ENCODE results near the gene EDIL3.
A peak's percentile ranks its signal among the peaks of the same experiment; 100 is the strongest.

EDIL3 gene

DNA sequence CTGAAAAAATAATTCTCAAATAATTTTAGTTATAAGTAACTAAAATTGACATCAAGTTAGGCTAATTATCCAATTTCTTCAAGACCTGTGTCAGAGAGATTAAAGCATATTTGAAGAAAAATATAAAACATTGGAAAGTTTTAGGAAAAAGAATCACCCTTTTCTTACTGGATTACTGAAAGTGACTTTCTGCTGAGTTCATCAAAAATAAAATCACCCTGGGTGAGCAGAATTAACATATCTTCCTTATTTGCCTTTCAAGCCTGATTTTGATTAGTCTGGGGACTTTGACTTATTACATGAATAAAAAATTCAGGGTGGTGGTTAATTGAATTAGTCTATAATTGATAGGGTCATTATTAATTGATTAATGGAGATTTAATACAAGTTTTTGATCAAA lies 411.8 kb downstream of the EDIL3 start:
- no peak overlapping the region for H3K23ac ChIP-seq (ENCODE audit: low read depth, low read length, poor library complexity)
- no peaks in the 10 kb centered on the region for H3K79me1 ChIP-seq (ENCODE audit: low read depth, low read length)
- H3K27me3 ChIP-seq (ENCODE audit: control insufficient read depth in 3 of 3, insufficient read depth in 3 of 3, low read depth in 1 of 3, low read length in 3 of 3) = no peaks in the 10 kb centered on the region
- H3K4me2 ChIP-seq (ENCODE audit: insufficient read depth, low read length, poor library complexity, severe bottlenecking) = no peak overlapping the region
- no peak overlapping the region for H3K14ac ChIP-seq (ENCODE audit: low read length)
- H2BK12ac ChIP-seq (ENCODE audit: low read length) = no peak overlapping the region
- peaks cover 0 to 6% of the 10 kb centered on the region in 2 donors for H3K4me1 ChIP-seq (ENCODE audit: control insufficient read depth in 2 of 2, insufficient read depth in 1 of 2, low read depth in 1 of 2, low read length in 2 of 2)
- no peaks in the 10 kb centered on the region for H3K36me3 ChIP-seq (replicated peaks in 1 of 2; ENCODE audit: control insufficient read depth in 2 of 2, insufficient read depth in 2 of 2, low read length in 2 of 2)
- H3K18ac ChIP-seq (ENCODE audit: low read length) = no peak overlapping the region
- H2AFZ ChIP-seq (ENCODE audit: low read length) = no peak overlapping the region
- H2BK120ac ChIP-seq (ENCODE audit: low read depth, low read length) = no peak overlapping the region
- DNase-seq (ENCODE audit: low spot score) = no peak
- no peak overlapping the region for H3K4ac ChIP-seq (ENCODE audit: low read length)
- no peak overlapping the region for H3K9ac ChIP-seq (ENCODE audit: low read depth, low read length, poor library complexity)
- no peak overlapping the region for H2BK15ac ChIP-seq (ENCODE audit: low read length)
- H3K4me3 ChIP-seq (ENCODE audit: low read length in 2 of 2) = no peak overlapping the region
- no peak overlapping the region for H2BK5ac ChIP-seq (ENCODE audit: low read length)
- no peak overlapping the region for H3K27ac ChIP-seq (replicated peaks; ENCODE audit: low read length)
- no peak overlapping the region for H2AK5ac ChIP-seq (ENCODE audit: low read depth, low read length)
- H4K91ac ChIP-seq (ENCODE audit: low read depth, low read length, poor library complexity) = no peak overlapping the region
- no peak overlapping the region for H4K8ac ChIP-seq (ENCODE audit: low read depth, low read length)
- H3K9me3 ChIP-seq (replicated peaks in 1 of 2; ENCODE audit: control insufficient read depth in 2 of 2, insufficient read depth in 1 of 2, low read depth in 1 of 2, low read length in 2 of 2) = no peaks in the 10 kb centered on the region

DNA sequence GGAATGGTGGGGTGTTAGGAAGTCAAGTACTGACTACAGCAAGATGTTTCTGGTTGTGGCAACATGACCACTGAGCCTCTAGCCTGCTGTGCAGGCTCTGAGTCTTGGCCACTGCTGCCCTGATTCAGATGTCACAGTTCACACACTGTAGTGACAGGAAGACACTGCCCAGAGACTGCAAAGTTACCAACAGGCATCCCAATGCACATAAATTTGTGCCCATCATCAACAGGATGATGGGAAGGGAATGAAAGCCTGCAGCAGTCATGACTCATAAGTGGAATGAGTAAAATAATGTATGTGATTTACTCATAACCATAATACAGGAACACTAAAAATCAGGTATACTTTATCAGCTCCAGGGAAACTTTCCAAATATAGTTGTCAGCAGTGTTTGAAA lies 412.4 kb downstream of the EDIL3 start:
- H3K18ac ChIP-seq (ENCODE audit: low read length) = no peak overlapping the region
- H2BK15ac ChIP-seq (ENCODE audit: low read length) = no peak overlapping the region
- H4K91ac ChIP-seq (ENCODE audit: low read depth, low read length, poor library complexity) = no peak overlapping the region
- no peak overlapping the region for H3K4me3 ChIP-seq (ENCODE audit: low read length in 2 of 2)
- no peak overlapping the region for H3K4ac ChIP-seq (ENCODE audit: low read length)
- no peak overlapping the region for H3K27ac ChIP-seq (replicated peaks; ENCODE audit: low read length)
- no peaks in the 10 kb centered on the region for H3K36me3 ChIP-seq (replicated peaks in 1 of 2; ENCODE audit: control insufficient read depth in 2 of 2, insufficient read depth in 2 of 2, low read length in 2 of 2)
- no peak for DNase-seq (ENCODE audit: low spot score)
- peak overlapping the region; percentile 26 for H2AFZ ChIP-seq (ENCODE audit: low read length)
- no peak overlapping the region for H4K8ac ChIP-seq (ENCODE audit: low read depth, low read length)
- no peaks in the 10 kb centered on the region for H3K27me3 ChIP-seq (ENCODE audit: control insufficient read depth in 3 of 3, insufficient read depth in 3 of 3, low read depth in 1 of 3, low read length in 3 of 3)
- no peak overlapping the region for H3K9ac ChIP-seq (ENCODE audit: low read depth, low read length, poor library complexity)
- no peak overlapping the region for H2AK5ac ChIP-seq (ENCODE audit: low read depth, low read length)
- H3K4me2 ChIP-seq (ENCODE audit: insufficient read depth, low read length, poor library complexity, severe bottlenecking) = no peak overlapping the region
- H2BK120ac ChIP-seq (ENCODE audit: low read depth, low read length) = no peak overlapping the region
- peaks cover 0 to 6% of the 10 kb centered on the region in 2 donors for H3K4me1 ChIP-seq (ENCODE audit: control insufficient read depth in 2 of 2, insufficient read depth in 1 of 2, low read depth in 1 of 2, low read length in 2 of 2)
- H3K23ac ChIP-seq (ENCODE audit: low read depth, low read length, poor library complexity) = no peak overlapping the region
- H3K79me1 ChIP-seq (ENCODE audit: low read depth, low read length) = no peaks in the 10 kb centered on the region
- H3K9me3 ChIP-seq (replicated peaks in 1 of 2; ENCODE audit: control insufficient read depth in 2 of 2, insufficient read depth in 1 of 2, low read depth in 1 of 2, low read length in 2 of 2) = no peaks in the 10 kb centered on the region
- no peak overlapping the region for H2BK12ac ChIP-seq (ENCODE audit: low read length)
- no peak overlapping the region for H3K14ac ChIP-seq (ENCODE audit: low read length)
- H2BK5ac ChIP-seq (ENCODE audit: low read length) = no peak overlapping the region

DNA sequence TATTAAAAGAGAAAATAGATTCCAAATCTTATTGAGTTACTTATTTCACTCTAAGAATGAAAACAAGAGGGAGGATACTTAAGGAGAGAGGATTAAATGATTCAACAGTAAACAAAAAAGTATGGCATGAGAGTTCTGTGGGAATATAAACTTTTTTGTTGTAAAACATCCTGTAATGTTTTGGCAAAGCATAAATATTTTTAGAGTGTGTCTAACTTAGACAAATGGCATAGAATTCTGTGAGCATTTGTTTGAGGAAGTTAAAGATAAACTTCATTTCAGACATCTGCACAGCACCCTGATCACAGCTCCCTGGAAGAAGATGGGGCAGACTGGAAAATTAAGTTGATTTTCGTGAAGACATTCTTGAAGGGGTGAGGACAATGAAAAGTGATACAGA lies 417.3 kb downstream of the EDIL3 start:
- no peak overlapping the region for H3K14ac ChIP-seq (ENCODE audit: low read length)
- no peak overlapping the region for H2AK5ac ChIP-seq (ENCODE audit: low read depth, low read length)
- no peaks in the 10 kb centered on the region for H3K79me1 ChIP-seq (ENCODE audit: low read depth, low read length)
- no peaks in the 10 kb centered on the region for H3K9me3 ChIP-seq (replicated peaks in 1 of 2; ENCODE audit: control insufficient read depth in 2 of 2, insufficient read depth in 1 of 2, low read depth in 1 of 2, low read length in 2 of 2)
- no CpG with 5 or more reads among the region's 1 CpG for WGBS, 2 donors (ENCODE audit: extremely low coverage in 2 of 2, insufficient read length in 2 of 2, insufficient replicate concordance in 1 of 2)
- peaks cover 0 to 3% of the 10 kb centered on the region in 2 donors for H3K4me1 ChIP-seq (ENCODE audit: control insufficient read depth in 2 of 2, insufficient read depth in 1 of 2, low read depth in 1 of 2, low read length in 2 of 2)
- H2BK5ac ChIP-seq (ENCODE audit: low read length) = no peak overlapping the region
- H2BK15ac ChIP-seq (ENCODE audit: low read length) = no peak overlapping the region
- H3K9ac ChIP-seq (ENCODE audit: low read depth, low read length, poor library complexity) = no peak overlapping the region
- no peak for DNase-seq (ENCODE audit: low spot score)
- H3K4me3 ChIP-seq (ENCODE audit: low read length in 2 of 2) = no peak overlapping the region
- H3K23ac ChIP-seq (ENCODE audit: low read depth, low read length, poor library complexity) = no peak overlapping the region
- H3K18ac ChIP-seq (ENCODE audit: low read length) = no peak overlapping the region
- no peak overlapping the region for H4K8ac ChIP-seq (ENCODE audit: low read depth, low read length)
- no peak overlapping the region for H2BK120ac ChIP-seq (ENCODE audit: low read depth, low read length)
- H4K91ac ChIP-seq (ENCODE audit: low read depth, low read length, poor library complexity) = no peak overlapping the region
- H2BK12ac ChIP-seq (ENCODE audit: low read length) = no peak overlapping the region
- H3K4me2 ChIP-seq (ENCODE audit: insufficient read depth, low read length, poor library complexity, severe bottlenecking) = no peak overlapping the region
- no peak overlapping the region for H3K4ac ChIP-seq (ENCODE audit: low read length)
- H2AFZ ChIP-seq (ENCODE audit: low read length) = no peak overlapping the region
- H3K27ac ChIP-seq (replicated peaks; ENCODE audit: low read length) = no peak overlapping the region
- peaks cover 0 to 3% (median 0%) of the 10 kb centered on the region in 3 experiments for H3K27me3 ChIP-seq (ENCODE audit: control insufficient read depth in 3 of 3, insufficient read depth in 3 of 3, low read depth in 1 of 3, low read length in 3 of 3)
- no peaks in the 10 kb centered on the region for H3K36me3 ChIP-seq (replicated peaks in 1 of 2; ENCODE audit: control insufficient read depth in 2 of 2, insufficient read depth in 2 of 2, low read length in 2 of 2)

DNA sequence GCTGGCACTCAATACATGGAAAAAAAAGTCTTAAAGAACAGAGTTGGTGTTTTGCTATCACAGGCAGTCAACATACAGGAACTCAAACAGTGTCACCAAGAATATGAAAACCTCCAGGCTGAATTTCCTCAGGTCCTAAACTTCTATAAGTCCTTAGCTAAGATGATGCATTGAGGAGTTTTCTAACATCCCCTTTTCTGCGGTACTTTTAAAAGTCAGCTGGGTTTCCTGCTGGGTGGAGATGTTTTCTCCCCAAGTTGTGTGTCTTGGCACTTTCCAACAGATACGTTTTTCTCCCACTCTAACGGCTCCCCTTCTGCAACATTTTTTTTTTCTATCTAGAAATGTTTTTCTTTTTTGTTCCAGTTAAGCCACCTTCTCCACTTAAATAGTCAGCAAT lies 419.2 kb downstream of the EDIL3 start:
- Histone ChIP-seq H2BK15ac (ENCODE audit: low read length) (no peak overlapping the region), H2BK12ac (ENCODE audit: low read length) (no peak overlapping the region), H3K36me3 (replicated peaks in 1 of 2; ENCODE audit: control insufficient read depth in 2 of 2, insufficient read depth in 2 of 2, low read length in 2 of 2) (no peaks in the 10 kb centered on the region), H3K23ac (ENCODE audit: low read depth, low read length, poor library complexity) (no peak overlapping the region), H2BK120ac (ENCODE audit: low read depth, low read length) (no peak overlapping the region), H3K9me3 (replicated peaks in 1 of 2; ENCODE audit: control insufficient read depth in 2 of 2, insufficient read depth in 1 of 2, low read depth in 1 of 2, low read length in 2 of 2) (no peaks in the 10 kb centered on the region), H3K79me1 (ENCODE audit: low read depth, low read length) (no peaks in the 10 kb centered on the region), H3K4me2 (ENCODE audit: insufficient read depth, low read length, poor library complexity, severe bottlenecking) (no peak overlapping the region), H2BK5ac (ENCODE audit: low read length) (no peak overlapping the region), H3K4me1 (ENCODE audit: control insufficient read depth in 2 of 2, insufficient read depth in 1 of 2, low read depth in 1 of 2, low read length in 2 of 2) (no peaks in the 10 kb centered on the region), H3K14ac (ENCODE audit: low read length) (no peak overlapping the region), H2AK5ac (ENCODE audit: low read depth, low read length) (no peak overlapping the region), H4K91ac (ENCODE audit: low read depth, low read length, poor library complexity) (no peak overlapping the region), H3K27me3 (ENCODE audit: control insufficient read depth in 3 of 3, insufficient read depth in 3 of 3, low read depth in 1 of 3, low read length in 3 of 3) (peaks cover 0 to 3% (median 0%) of the 10 kb centered on the region in 3 experiments), H3K18ac (ENCODE audit: low read length) (no peak overlapping the region), H3K4ac (ENCODE audit: low read length) (no peak overlapping the region), H4K8ac (ENCODE audit: low read depth, low read length) (no peak overlapping the region), H3K9ac (ENCODE audit: low read depth, low read length, poor library complexity) (no peak overlapping the region), H3K27ac (replicated peaks; ENCODE audit: low read length) (no peak overlapping the region), H3K4me3 (ENCODE audit: low read length in 2 of 2) (no peak overlapping the region), H2AFZ (ENCODE audit: low read length) (no peak overlapping the region)
- DNase-seq (ENCODE audit: low spot score) = no peak
- no CpG with 5 or more reads among the region's 3 CpGs for WGBS, 2 donors (ENCODE audit: extremely low coverage in 2 of 2, insufficient read length in 2 of 2, insufficient replicate concordance in 1 of 2)

All from neuronal stem cell (in vitro differentiated cells).